HK-2 (cell line): ENCODE data around the gene BTG1.

Experiments used
- DNase-seq: peaks from one replicate; pipeline ENCODE4 v3.0.0-alpha.2; 2018; ENCODE audit not compliant: unreplicated experiment

BTG1 gene

GRCh38 chr12:92145731-92146496, at the start of gene BTG1:
TSS of gene BTG1 (minus strand) at chr12:92145846. CDS start at chr12:92145535, 311 bp downstream.
- DNase-seq, result peak; percentile 99

GRCh38 chr12:92194561-92194960, 48.9 kb upstream of the BTG1 start:
- DNase-seq, result no peak

GRCh38 chr12:92193846-92194245, 48.2 kb upstream of the BTG1 start:
- no peak for DNase-seq

GRCh38 chr12:92193063-92193462, 47.4 kb upstream of the BTG1 start:
- no peak for DNase-seq

GRCh38 chr12:92192360-92192759, 46.7 kb upstream of the BTG1 start:
- DNase-seq, result no peak

- no peak for DNase-seq
These were observed 45.4 kb upstream of the BTG1 start for GRCh38 chr12:92191061-92191460.

- no peak for DNase-seq
These were observed 43.0 kb upstream of the BTG1 start for GRCh38 chr12:92188517-92189188.

GRCh38 chr12:92186038-92186470, 40.4 kb upstream of the BTG1 start:
- DNase-seq, result no peak

GRCh38 chr12:92185052-92185451, 39.4 kb upstream of the BTG1 start:
- no peak for DNase-seq

GRCh38 chr12:92183575-92183974, 37.9 kb upstream of the BTG1 start:
- no peak for DNase-seq

- no peak for DNase-seq
These were observed 32.7 kb upstream of the BTG1 start for GRCh38 chr12:92178340-92178739.

- no peak for DNase-seq
These were observed 31.0 kb upstream of the BTG1 start for GRCh38 chr12:92176646-92177045.

GRCh38 chr12:92175961-92176360, 30.3 kb upstream of the BTG1 start:
- DNase-seq, result no peak

- DNase-seq, result no peak
These were observed 24.4 kb upstream of the BTG1 start for GRCh38 chr12:92170050-92170449.

GRCh38 chr12:92167075-92167474, 21.4 kb upstream of the BTG1 start:
- DNase-seq, result no peak

- no peak for DNase-seq
These were observed 19.1 kb upstream of the BTG1 start for GRCh38 chr12:92164712-92165111.

GRCh38 chr12:92162079-92162478, 16.4 kb upstream of the BTG1 start:
- DNase-seq, result no peak

GRCh38 chr12:92158796-92159439, 13.3 kb upstream of the BTG1 start:
- no peak for DNase-seq

GRCh38 chr12:92156704-92157395, 11.2 kb upstream of the BTG1 start:
- DNase-seq, result no peak

GRCh38 chr12:92156139-92156538, 10.5 kb upstream of the BTG1 start:
- DNase-seq, result no peak

- no peak for DNase-seq
These were observed 10.1 kb upstream of the BTG1 start for GRCh38 chr12:92155733-92156132.

- no peak for DNase-seq
These were observed 6.3 kb upstream of the BTG1 start for GRCh38 chr12:92151916-92152315.
